ENCODE results near the gene OSBP2. TPM values are rescaled to one million over a fixed set of nuclear protein-coding genes. Genes with fewer than 3 reads are reported as not detected.

OSBP2 gene
- total and polyA plus RNA-seq, 12 donors: 0.84 to 20.1 (median 13.2) TPM

- no peak for ATAC-seq
- 86 to 91% methylated on average over 16 of the region's 16 CpGs for WGBS, 2 donors
- peaks cover 0 to 1% (median 0%) of the 10 kb centered on the region in 9 donors for H3K4me1 ChIP-seq
Measured at GRCh38 chr22:30861688-30862552, 167.2 kb downstream of the OSBP2 start.

GRCh38 chr22:30863081-30863833 is 168.6 kb downstream of the OSBP2 start:
- Histone ChIP-seq H3K4me3 (no peak overlapping the region), H3K27me3 (no peaks in the 10 kb centered on the region), H3K36me3 (no peaks in the 10 kb centered on the region), H3K4me1 (no peaks in the 10 kb centered on the region), H3K9me3 (no peaks in the 10 kb centered on the region), H3K27ac (no peak overlapping the region)
- 52 to 53% methylated on average over 19 of the region's 19 CpGs for WGBS, 2 donors
- intact Hi-C loops (cut with DNase I): no loop called here
- no peak for DNase-seq
- TF ChIP-seq CTCF (IDR thresholded peaks at IDR 0.05): no peak
- no peak for ATAC-seq

More at GRCh38 chr22:30861688-30862552, 167.2 kb downstream of the OSBP2 start:
- Histone ChIP-seq H3K4me3 (no peak overlapping the region), H3K27me3 (no peaks in the 10 kb centered on the region), H3K27ac (no peak overlapping the region), H3K9me3 (no peaks in the 10 kb centered on the region), H3K36me3 (no peaks in the 10 kb centered on the region)
- no peak for TF ChIP-seq CTCF (IDR thresholded peaks at IDR 0.05)
- intact Hi-C loops (cut with DNase I): no loop called here
- no peak for DNase-seq

GRCh38 chr22:30864441-30865420 is 170.1 kb downstream of the OSBP2 start:
- WGBS, 2 donors: 95 to 99% methylated on average over 17 of the region's 17 CpGs

More at GRCh38 chr22:30864441-30865420, 170.1 kb downstream of the OSBP2 start:
- Histone ChIP-seq H3K36me3 (no peaks in the 10 kb centered on the region), H3K27ac (no peak overlapping the region), H3K27me3 (no peaks in the 10 kb centered on the region), H3K4me3 (no peak overlapping the region), H3K4me1 (peaks cover 0 to 9% (median 0%) of the 10 kb centered on the region in 9 donors), H3K9me3 (no peaks in the 10 kb centered on the region)
- no peak for TF ChIP-seq CTCF (IDR thresholded peaks at IDR 0.05)
- ATAC-seq: no peak
- intact Hi-C loops (cut with DNase I): no loop called here
- no peak for DNase-seq
